ENCODE results near the gene PCBP4. TPM values are rescaled to one million over a fixed set of nuclear protein-coding genes. Genes with fewer than 3 reads are reported as not detected.

The PCBP4 gene
- total and polyA plus RNA-seq, 7 donors, result 15.6 to 292 (median 256) TPM

DNA sequence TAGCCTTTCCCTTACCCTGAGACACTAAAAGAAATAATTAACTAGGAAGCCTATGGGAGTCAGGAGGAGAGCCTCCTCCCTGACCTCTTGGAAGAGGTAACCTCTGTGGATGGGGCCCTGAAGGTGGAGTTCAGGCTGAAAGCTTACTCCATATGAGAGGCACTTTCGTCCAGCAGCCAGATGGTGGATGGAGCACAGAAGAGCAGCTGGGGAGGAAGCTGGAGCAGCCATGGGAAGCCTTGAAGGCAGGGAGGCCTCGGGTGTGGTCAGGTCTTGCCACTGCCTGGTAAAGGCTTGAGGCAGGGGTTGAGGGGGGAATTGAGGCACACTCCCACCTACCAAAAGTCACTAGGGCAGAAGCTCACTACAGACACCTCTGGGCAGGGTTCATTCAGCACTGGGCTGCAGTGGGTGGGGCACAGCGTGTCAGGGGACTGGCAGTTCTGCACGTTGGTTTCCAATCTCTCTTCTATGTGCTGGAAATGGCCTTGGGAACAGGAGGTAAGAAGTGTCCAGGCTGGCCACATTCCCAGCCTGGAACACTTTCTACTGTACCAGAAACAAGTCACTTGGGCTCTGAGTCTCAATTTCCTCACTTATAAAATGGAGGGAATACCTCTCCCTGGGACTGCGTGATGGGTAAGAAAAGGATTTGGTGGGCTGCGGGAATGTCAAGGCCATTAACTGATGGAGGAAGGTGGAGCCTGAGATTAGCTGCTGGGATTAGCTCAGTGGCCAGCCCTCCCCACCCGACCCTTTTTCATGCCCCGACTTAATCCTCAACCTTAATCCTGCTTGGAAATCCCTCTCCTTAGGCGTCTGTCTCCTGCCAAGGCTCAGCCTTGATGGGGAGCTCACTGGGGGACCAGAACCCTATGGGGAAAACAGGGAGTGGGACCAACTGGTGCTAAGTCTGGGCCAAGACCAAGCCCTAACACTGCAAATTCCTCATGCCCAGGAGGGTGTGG, 5.4 kb downstream of the PCBP4 start:
- 63 to 72% methylated on average over 9 of the region's 9 CpGs for WGBS, 2 donors
- no peak for TF ChIP-seq POLR2AphosphoS5 (IDR thresholded peaks at IDR 0.05)
- Histone ChIP-seq H3K36me3 (peaks cover 0 to 35% (median 9%) of the 10 kb centered on the region in 4 donors), H3K4me1 (peaks cover 0 to 43% (median 30%) of the 10 kb centered on the region in 4 donors), H3K9me3 (no peaks in the 10 kb centered on the region), H3K4me3 (no peak overlapping the region), H3K27ac (no peak overlapping the region), H3K27me3 (no peaks in the 10 kb centered on the region)
- DNase-seq, result no peak
- intact Hi-C loops (cut with DNase I), result loop anchor here (10.0 kb wide), 1 partner anchor 567 kb away; the partner anchor contains the start of gene RBM15B

GRCh38 chr3:51961011-51961410, 6.2 kb downstream of the PCBP4 start:
- intact Hi-C loops (cut with DNase I), result loop anchor here (10.0 kb wide), 1 partner anchor 566 kb away; the partner anchor contains the start of gene RBM15B
- WGBS, 2 donors, result 92 to 94% methylated on average over 18 of the region's 18 CpGs
- Histone ChIP-seq H3K27ac (no peak overlapping the region), H3K4me1 (peaks cover 0 to 43% (median 28%) of the 10 kb centered on the region in 4 donors), H3K4me3 (no peak overlapping the region), H3K27me3 (no peaks in the 10 kb centered on the region), H3K9me3 (no peaks in the 10 kb centered on the region), H3K36me3 (peaks cover 0 to 35% (median 9%) of the 10 kb centered on the region in 4 donors)
- TF ChIP-seq EP300 (IDR thresholded peaks at IDR 0.05), result no peak
- TF ChIP-seq, protein P1, sequence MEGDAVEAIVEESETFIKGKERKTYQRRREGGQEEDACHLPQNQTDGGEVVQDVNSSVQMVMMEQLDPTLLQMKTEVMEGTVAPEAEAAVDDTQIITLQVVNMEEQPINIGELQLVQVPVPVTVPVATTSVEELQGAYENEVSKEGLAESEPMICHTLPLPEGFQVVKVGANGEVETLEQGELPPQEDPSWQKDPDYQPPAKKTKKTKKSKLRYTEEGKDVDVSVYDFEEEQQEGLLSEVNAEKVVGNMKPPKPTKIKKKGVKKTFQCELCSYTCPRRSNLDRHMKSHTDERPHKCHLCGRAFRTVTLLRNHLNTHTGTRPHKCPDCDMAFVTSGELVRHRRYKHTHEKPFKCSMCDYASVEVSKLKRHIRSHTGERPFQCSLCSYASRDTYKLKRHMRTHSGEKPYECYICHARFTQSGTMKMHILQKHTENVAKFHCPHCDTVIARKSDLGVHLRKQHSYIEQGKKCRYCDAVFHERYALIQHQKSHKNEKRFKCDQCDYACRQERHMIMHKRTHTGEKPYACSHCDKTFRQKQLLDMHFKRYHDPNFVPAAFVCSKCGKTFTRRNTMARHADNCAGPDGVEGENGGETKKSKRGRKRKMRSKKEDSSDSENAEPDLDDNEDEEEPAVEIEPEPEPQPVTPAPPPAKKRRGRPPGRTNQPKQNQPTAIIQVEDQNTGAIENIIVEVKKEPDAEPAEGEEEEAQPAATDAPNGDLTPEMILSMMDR (IDR thresholded peaks at IDR 0.05), result no peak
- no peak for DNase-seq

GRCh38 chr3:51960386-51960785, 6.9 kb downstream of the PCBP4 start:
- intact Hi-C loops (cut with DNase I), result loop anchor here (10.0 kb wide), 1 partner anchor 566 kb away; the partner anchor contains the start of gene RBM15B
- H3K27ac ChIP-seq, result no peak overlapping the region
- WGBS, 2 donors, result 89 to 95% methylated on average over 10 of the region's 10 CpGs
- H3K27me3 ChIP-seq, result no peaks in the 10 kb centered on the region
- H3K4me3 ChIP-seq, result no peak overlapping the region
- H3K36me3 ChIP-seq, result peaks cover 0 to 35% (median 9%) of the 10 kb centered on the region in 4 donors
- TF ChIP-seq POLR2AphosphoS5 (IDR thresholded peaks at IDR 0.05) (no peak), POLR2A (IDR thresholded peaks at IDR 0.05) (no peak), EP300 (IDR thresholded peaks at IDR 0.05) (no peak)
- TF ChIP-seq, protein P1 (IDR thresholded peaks at IDR 0.05), result no peak
- no peak for DNase-seq
- H3K4me1 ChIP-seq, result peaks cover 0 to 41% (median 28%) of the 10 kb centered on the region in 4 donors
- no peaks in the 10 kb centered on the region for H3K9me3 ChIP-seq

- peaks cover 0 to 35% (median 9%) of the 10 kb centered on the region in 4 donors for H3K36me3 ChIP-seq
- intact Hi-C loops (cut with DNase I), result loop anchor here (10.0 kb wide), 1 partner anchor 565 kb away; the partner anchor contains the start of gene RBM15B
- H3K9me3 ChIP-seq, result no peaks in the 10 kb centered on the region
- no peak overlapping the region for H3K4me3 ChIP-seq
- no peaks in the 10 kb centered on the region for H3K27me3 ChIP-seq
- no peak for DNase-seq
- H3K27ac ChIP-seq, result no peak overlapping the region
- TF ChIP-seq EP300 (IDR thresholded peaks at IDR 0.05), result no peak
- TF ChIP-seq, protein P1 (IDR thresholded peaks at IDR 0.05), result no peak
- TF ChIP-seq POLR2A (IDR thresholded peaks at IDR 0.05), result no peak
- no peak for TF ChIP-seq POLR2AphosphoS5 (IDR thresholded peaks at IDR 0.05)
- WGBS, 2 donors, result 95 to 97% methylated on average over 7 of the region's 7 CpGs
- H3K4me1 ChIP-seq, result peaks cover 0 to 38% (median 22%) of the 10 kb centered on the region in 4 donors
Measured at GRCh38 chr3:51959651-51960050, 7.6 kb downstream of the PCBP4 start.
